ENCODE measurements around the gene PRPS2.

GRCh38 chrX:12824944-12825343 lies 33.7 kb downstream of the PRPS2 start:
- TF ChIP-seq CTCF (IDR thresholded peaks at IDR 0.05; ENCODE audit: control extremely low read depth in 1 of 3, insufficient read depth in 1 of 3, low read depth in 1 of 3, low read length in 3 of 3): peak in 2 of 3 experiments; percentile 6 to 24; a peak in 1 of 4 replicates
- TF ChIP-seq JUND (IDR thresholded peaks at IDR 0.05; ENCODE audit: low read length): no peak
- TF ChIP-seq SIN3A (conservative IDR thresholded peaks at IDR 0.05 in 1 of 2, IDR thresholded peaks at IDR 0.05 in 1 of 2; ENCODE audit: low read depth in 1 of 2, low read length in 2 of 2): no peak
- TF ChIP-seq JUN (IDR thresholded peaks at IDR 0.05; ENCODE audit: low read depth, low read length): no peak
- no peak for TF ChIP-seq FOSL1 (IDR thresholded peaks at IDR 0.05; ENCODE audit: insufficient read depth, low read depth, low read length)
- TF ChIP-seq SP1 (IDR thresholded peaks at IDR 0.05; ENCODE audit: low read depth, low read length): no peak
- no peak for TF ChIP-seq RXRA (IDR thresholded peaks at IDR 0.05; ENCODE audit: insufficient read depth, low read depth, low read length)
- no peak for TF ChIP-seq POLR2AphosphoS5 (IDR thresholded peaks at IDR 0.05; ENCODE audit: low read depth, low read length)
- no peak for TF ChIP-seq EP300 (IDR thresholded peaks at IDR 0.05; ENCODE audit: borderline replicate concordance in 1 of 2, low read depth in 2 of 2, low read length in 2 of 2)
- TF ChIP-seq GABPA (IDR thresholded peaks at IDR 0.05; ENCODE audit: borderline replicate concordance, insufficient read depth, low read length): no peak
- TF ChIP-seq POLR2A (IDR thresholded peaks at IDR 0.05; ENCODE audit: control extremely low read depth in 1 of 2, low read depth in 2 of 2, low read length in 2 of 2): no peak
- no peak for TF ChIP-seq SP2 (IDR thresholded peaks at IDR 0.05; ENCODE audit: low read length)
